H1 (cell line): ENCODE data around the gene MRPL47. TPM values are rescaled to one million over a fixed set of nuclear protein-coding genes. Genes with fewer than 3 reads are reported as not detected.
A peak's percentile ranks its signal among the peaks of the same experiment; 100 is the strongest.

Experiments
- CTCF ChIA-PET: fragments of 300-600 bp; sonication (Branson Sonifier 250); formaldehyde crosslinking; loops from one replicate; lab custom pipeline; 2021; ENCODE audit not compliant: partially characterized antibody; lab: Charles Lee
- POLR2A ChIA-PET: fragments of 300-600 bp; sonication (Branson Sonifier 250); formaldehyde crosslinking; loops from one replicate; lab custom pipeline; 2021; ENCODE audit warnings: inconsistent platforms; ENCODE audit not compliant: partially characterized antibody; lab: Charles Lee
- DNase-seq, 2 experiments: peaks; one replicate each; pipeline versions ENCODE4 v3.0.0 to v3.0.0-alpha.2; 2010 to 2022; ENCODE audit warnings: low spot score in 2 of 2, low read depth in 1 of 2, mixed read lengths in 1 of 2
- FAIRE-seq: peaks from 2 replicates; lab custom pipeline; 2011; peaks lifted over from hg19 to GRCh38; lab: Jason Lieb, UNC
- H2AFZ ChIP-seq: 2 replicates; pipeline ENCODE4 v1.8.1; 2012; ENCODE audit warnings: low read length, inconsistent platforms
- H2AK5ac ChIP-seq: 2 replicates; pipeline ENCODE4 v1.6.1; 2013; ENCODE audit warnings: low read depth, low read length
- H2BK120ac ChIP-seq: replicated peaks from 2 replicates; pipeline ENCODE3; 2013; ENCODE audit warnings: low read depth, low read length, inconsistent platforms
- H2BK12ac ChIP-seq: 2 replicates; pipeline ENCODE4 v1.6.1; 2013; ENCODE audit warnings: low read depth, low read length
- H2BK15ac ChIP-seq: 2 replicates; pipeline ENCODE4 v1.6.1; 2013; ENCODE audit warnings: low read length
- H2BK20ac ChIP-seq: 2 replicates; pipeline ENCODE4 v1.6.1; 2013; ENCODE audit warnings: low read length
- H2BK5ac ChIP-seq: 2 replicates; pipeline ENCODE4 v1.6.1; 2013; ENCODE audit warnings: low read depth, low read length
- H3K14ac ChIP-seq: 2 replicates; pipeline ENCODE4 v1.6.1; 2013; ENCODE audit warnings: inconsistent platforms; ENCODE audit not compliant: insufficient read length
- H3K18ac ChIP-seq: 2 replicates; pipeline ENCODE4 v1.6.1; 2013; ENCODE audit warnings: low read length; ENCODE audit errors: extremely low read depth
- H3K23ac ChIP-seq: 2 replicates; pipeline ENCODE4 v1.6.1; 2013; ENCODE audit warnings: inconsistent platforms; ENCODE audit not compliant: insufficient read length
- H3K23me2 ChIP-seq: 2 replicates; pipeline ENCODE4 v1.6.1; 2013; ENCODE audit warnings: low read depth, low read length
- H3K27ac ChIP-seq: 2 replicates; pipeline ENCODE4 v1.6.1; 2011; ENCODE audit warnings: low read depth, low read length, inconsistent platforms
- H3K27me3 ChIP-seq, 4 experiments: replicated peaks in 1 of 4; 1 replicate in 1 of 4; 2 replicates in 3 of 4; pipeline versions ENCODE4 v1.6.1 to v1.8.1; 2011 to 2013; ENCODE audit warnings: low read length in 3 of 4, mild to moderate bottlenecking in 3 of 4, inconsistent platforms in 2 of 4, mixed read lengths in 2 of 4, moderate library complexity in 1 of 4; ENCODE audit not compliant: control insufficient read depth in 3 of 4, insufficient read depth in 3 of 4; ENCODE audit errors: extremely low read depth in 1 of 4
- H3K36me3 ChIP-seq, 4 experiments: 2 replicates each; pipeline versions ENCODE4 v1.6.1 to v1.8.1; 2011 to 2013; ENCODE audit warnings: mild to moderate bottlenecking in 4 of 4, low read length in 3 of 4, moderate library complexity in 2 of 4, control low read depth in 1 of 4, inconsistent platforms in 1 of 4; ENCODE audit not compliant: insufficient read depth in 4 of 4, control insufficient read depth in 2 of 4
- H3K4ac ChIP-seq: replicated peaks from 2 replicates; pipeline ENCODE3; 2013; ENCODE audit warnings: low read length, low read depth, mixed read lengths, inconsistent platforms; ENCODE audit not compliant: insufficient read length
- H3K4me1 ChIP-seq, 4 experiments: replicated peaks in 1 of 4; 1 replicate in 1 of 4; 2 replicates in 3 of 4; pipeline versions ENCODE4 v1.6.1 to v1.8.1; 2011 to 2013; ENCODE audit warnings: low read length in 3 of 4, inconsistent platforms in 2 of 4, mixed read lengths in 1 of 4; ENCODE audit not compliant: insufficient read depth in 4 of 4, control insufficient read depth in 3 of 4
- H3K4me2 ChIP-seq, 2 experiments: 2 replicates each; pipeline versions ENCODE4 v1.6.1 to v1.8.1; 2011 to 2013; ENCODE audit warnings: low read depth in 2 of 2, low read length in 2 of 2, control low read depth in 1 of 2, inconsistent platforms in 1 of 2, mild to moderate bottlenecking in 1 of 2; ENCODE audit not compliant: insufficient read depth in 1 of 2
- H3K4me3 ChIP-seq, 4 experiments: fragments of 200-600, 300-600 bp in 1 of 4; sonication (generic), shearing (Covaris generic), sonication (Bioruptor Twin) in 1 of 4; 2 replicates each; pipeline versions ENCODE4 v1.5.1 to v1.8.1; 2011 to 2016; ENCODE audit warnings: low read length in 4 of 4, low read depth in 3 of 4, control low read depth in 2 of 4, inconsistent platforms in 2 of 4, mild to moderate bottlenecking in 2 of 4, mixed read lengths in 1 of 4, moderate library complexity in 1 of 4; ENCODE audit not compliant: insufficient read depth in 2 of 4; ENCODE audit errors: extremely low read depth in 1 of 4
- H3K56ac ChIP-seq: replicated peaks from 2 replicates; pipeline ENCODE3; 2013; ENCODE audit warnings: low read depth, mild to moderate bottlenecking, mixed read lengths, low read length, inconsistent platforms; ENCODE audit not compliant: insufficient read length
- H3K79me1 ChIP-seq: 2 replicates; pipeline ENCODE4 v1.6.1; 2013; ENCODE audit warnings: low read depth, low read length, control low read depth
- H3K79me2 ChIP-seq, 2 experiments: 2 replicates each; pipeline versions ENCODE4 v1.6.1 to v1.8.1; 2012 to 2013; ENCODE audit warnings: low read length in 2 of 2, mild to moderate bottlenecking in 2 of 2, inconsistent platforms in 1 of 2; ENCODE audit not compliant: insufficient read depth in 2 of 2, control insufficient read depth in 1 of 2
- H3K9ac ChIP-seq, 4 experiments: replicated peaks in 1 of 4; 1 replicate in 1 of 4; 2 replicates in 3 of 4; pipeline versions ENCODE4 v1.6.1 to v1.8.1; 2011 to 2013; ENCODE audit warnings: low read depth in 3 of 4, low read length in 3 of 4, control low read depth in 2 of 4, mild to moderate bottlenecking in 2 of 4, moderate library complexity in 2 of 4, inconsistent platforms in 1 of 4; ENCODE audit errors: extremely low read depth in 1 of 4
- H3K9me3 ChIP-seq, 2 experiments: 2 replicates each; pipeline versions ENCODE4 v1.6.1 to v1.8.1; 2012 to 2013; ENCODE audit warnings: mild to moderate bottlenecking in 2 of 2, moderate library complexity in 2 of 2, control low read depth in 1 of 2, inconsistent platforms in 1 of 2, low read depth in 1 of 2, low read length in 1 of 2, mixed read lengths in 1 of 2; ENCODE audit not compliant: insufficient read depth in 2 of 2
- H4K20me1 ChIP-seq, 2 experiments: replicated peaks in 1 of 2; 2 replicates each; pipeline versions ENCODE3 to v1.8.1; 2011 to 2013; ENCODE audit warnings: inconsistent platforms in 2 of 2, low read length in 2 of 2, mild to moderate bottlenecking in 1 of 2; ENCODE audit not compliant: insufficient read depth in 2 of 2, control insufficient read depth in 1 of 2
- H4K5ac ChIP-seq: 2 replicates; pipeline ENCODE4 v1.6.1; 2013; ENCODE audit warnings: low read length, low read depth, mixed read lengths, inconsistent platforms; ENCODE audit not compliant: insufficient read length
- H4K8ac ChIP-seq: 2 replicates; pipeline ENCODE4 v1.8.0; 2013; ENCODE audit warnings: mild to moderate bottlenecking, moderate library complexity, low read length, inconsistent platforms; ENCODE audit not compliant: insufficient read depth; ENCODE audit errors: extremely low read depth
- H4K91ac ChIP-seq: replicated peaks from 2 replicates; pipeline ENCODE3; 2013; ENCODE audit warnings: low read length, mixed read lengths, inconsistent platforms; ENCODE audit not compliant: insufficient read length
- CHD2 ChIP-seq: IDR thresholded peaks from 2 replicates; pipeline ENCODE4 v1.6.1; 2012; ENCODE audit warnings: low read length, improper control_type of control experiment
- RAD21 ChIP-seq, 2 experiments: IDR thresholded peaks in 1 of 2; conservative IDR thresholded peaks in 1 of 2; 2 replicates each; pipeline ENCODE4 v1.6.1; 2011; ENCODE audit warnings: low read depth in 2 of 2, low read length in 2 of 2, improper control_type of control experiment in 1 of 2, inconsistent platforms in 1 of 2, mild to moderate bottlenecking in 1 of 2, moderate library complexity in 1 of 2
- SAP30 ChIP-seq: fragments of 300-600 bp; sonication (generic); IDR thresholded peaks from 2 replicates; pipeline ENCODE4 v1.7.1; 2012; ENCODE audit warnings: low read length, moderate library complexity, mild to moderate bottlenecking, inconsistent platforms; ENCODE audit not compliant: insufficient read depth, insufficient replicate concordance
- SIRT6 ChIP-seq: IDR thresholded peaks from one replicate; pipeline ENCODE4 v1.7.1; 2012; ENCODE audit warnings: low read length, inconsistent platforms
- WGBS, 2 experiments: shearing (Covaris generic) in 1 of 2; methylation state at CpG; one replicate each; pipeline versions ENCODE4 v1.1.6 to v1.1.7; 2013 to 2015; ENCODE audit warnings: low lambda C conversion rate in 2 of 2, mixed read lengths in 2 of 2, inconsistent platforms in 1 of 2, low coverage in 1 of 2, missing lambda C conversion rate in 1 of 2; ENCODE audit not compliant: insufficient replicate concordance in 2 of 2, insufficient coverage in 1 of 2, insufficient read length in 1 of 2; ENCODE audit errors: extremely low coverage in 1 of 2, missing lambda C conversion rate in 1 of 2; 5-methylcytosine and 5-hydroxymethylcytosine counted together
- polyA plus RNA-seq, 7 experiments: library from polyadenylated mRNA; depleted of rRNA in 3 of 7; stranded (reverse) in 5 of 7; unstranded in 2 of 7; fragments of >200 nt in 5 of 7; fragments of 200-250 nt in 2 of 7; gene quantifications; 1 replicate in 5 of 7; 2 replicates in 1 of 7; 4 replicates in 1 of 7; pipeline versions ENCODE4 v1.2.1 to v1.2.3, GENCODE V29; 2011 to 2013; ENCODE audit warnings: missing spikeins in 2 of 7, mixed read lengths in 2 of 7
- total RNA-seq: library from RNA; stranded (reverse); fragmentation: NEBNext Ultra II Directional; extraction: Animal tissue kit (Norgen Biotek cat#: 25700); gene quantifications from 2 replicates; pipeline ENCODE4 v1.2.1, GENCODE V29; 2021
- TF ChIP-seq, protein P1 (sequence below): IDR thresholded peaks from 2 replicates; pipeline ENCODE4 v1.6.1; 2011; ENCODE audit warnings: low read length, improper control_type of control experiment

MRPL47 gene
- total and polyA plus RNA-seq, 2 of the 8 experiments (the other 6 are each of a cell fraction or from before 2014, with no cell fraction given), result 26.1 to 76.6 TPM

DNA sequence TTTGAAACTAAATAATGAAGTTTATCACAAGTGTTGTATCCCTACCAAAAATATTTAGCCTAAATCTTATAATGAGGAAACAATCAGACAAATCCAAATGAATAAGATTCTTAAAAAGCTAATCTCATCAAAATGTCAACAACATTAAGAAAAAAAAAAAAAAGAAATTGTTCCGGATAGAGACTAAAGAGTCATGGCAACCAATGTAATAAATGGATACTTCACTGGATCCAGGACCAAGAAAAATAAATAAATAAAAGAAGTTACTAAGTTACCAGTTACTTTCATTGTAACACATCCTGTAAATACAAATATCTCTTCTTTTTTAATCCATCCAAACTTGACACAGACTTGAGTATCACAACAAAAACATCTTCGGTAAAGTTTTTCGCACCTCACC, 607 bp downstream of the MRPL47 start:
- no peak overlapping the region for H4K91ac ChIP-seq
- H3K4ac ChIP-seq, result no peak overlapping the region
- H4K5ac ChIP-seq, result peak overlapping the region; percentile 18
- no peak overlapping the region for H3K14ac ChIP-seq
- peak overlapping the region; percentile 98 to 100 (median 98) for H3K9ac ChIP-seq
- H3K27me3 ChIP-seq, result no peaks in the 10 kb centered on the region
- no peak overlapping the region for H2BK5ac ChIP-seq
- FAIRE-seq (no peak), DNase-seq (no peak)
- H2BK20ac ChIP-seq, result no peak overlapping the region
- H4K8ac ChIP-seq, result no peak overlapping the region
- peak overlapping the region; percentile 93 for H3K27ac ChIP-seq
- peaks cover 4 to 40% (median 21%) of the 10 kb centered on the region in 4 experiments; a peak in 6 of 8 replicates for H3K36me3 ChIP-seq
- no peak overlapping the region for H3K18ac ChIP-seq
- 14% methylated on average over 3 of the region's 3 CpGs; no CpG with 5 or more reads in 1 of the 2 experiments for WGBS, 2 experiments
- H3K4me3 ChIP-seq, result peak overlapping the region; percentile 81 to 98 (median 98)
- H3K4me2 ChIP-seq, result peak overlapping the region; percentile 60 to 79
- no peak overlapping the region for H2BK12ac ChIP-seq
- H3K79me2 ChIP-seq, result peaks cover 0 to 44% of the 10 kb centered on the region in 2 experiments; a peak in 2 of 4 replicates
- H3K23me2 ChIP-seq, result peaks cover 4% of the 10 kb centered on the region
- no peaks in the 10 kb centered on the region for H4K20me1 ChIP-seq
- H3K23ac ChIP-seq, result no peak overlapping the region
- no peak overlapping the region for H2BK15ac ChIP-seq
- H3K79me1 ChIP-seq, result no peaks in the 10 kb centered on the region
- H3K9me3 ChIP-seq, result no peaks in the 10 kb centered on the region
- CTCF ChIA-PET, result interaction anchor here (0.6 to 1.3 kb wide), 3 partner anchors 10 to 159 kb away, joined by 3 to 5 read pairs (median 5); no protein-coding TSS in a partner anchor
- H2AFZ ChIP-seq, result no peak overlapping the region
- TF ChIP-seq, protein P1, sequence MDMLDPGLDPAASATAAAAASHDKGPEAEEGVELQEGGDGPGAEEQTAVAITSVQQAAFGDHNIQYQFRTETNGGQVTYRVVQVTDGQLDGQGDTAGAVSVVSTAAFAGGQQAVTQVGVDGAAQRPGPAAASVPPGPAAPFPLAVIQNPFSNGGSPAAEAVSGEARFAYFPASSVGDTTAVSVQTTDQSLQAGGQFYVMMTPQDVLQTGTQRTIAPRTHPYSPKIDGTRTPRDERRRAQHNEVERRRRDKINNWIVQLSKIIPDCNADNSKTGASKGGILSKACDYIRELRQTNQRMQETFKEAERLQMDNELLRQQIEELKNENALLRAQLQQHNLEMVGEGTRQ, result no peak
- TF ChIP-seq SAP30 (no peak), CHD2 (no peak), SIRT6 (no peak), RAD21 (IDR thresholded peaks at IDR 0.05 in 1 of 2, conservative IDR thresholded peaks at IDR 0.05 in 1 of 2; ENCODE audit: low read depth in 2 of 2, low read length in 2 of 2) (no peak)
- H2AK5ac ChIP-seq, result no peak overlapping the region
- POLR2A ChIA-PET, result interaction anchor here (0.6 to 1.5 kb wide), 6 partner anchors 9 to 42 kb away, joined by 3 to 6 read pairs (median 3); partner anchors contain the start of gene ACTL6A
- H3K4me1 ChIP-seq, result no peaks in the 10 kb centered on the region
- H2BK120ac ChIP-seq, result no peak overlapping the region
- no peak overlapping the region for H3K56ac ChIP-seq
